ENCODE measurements around the gene PCSK7.

PCSK7 gene

DNA sequence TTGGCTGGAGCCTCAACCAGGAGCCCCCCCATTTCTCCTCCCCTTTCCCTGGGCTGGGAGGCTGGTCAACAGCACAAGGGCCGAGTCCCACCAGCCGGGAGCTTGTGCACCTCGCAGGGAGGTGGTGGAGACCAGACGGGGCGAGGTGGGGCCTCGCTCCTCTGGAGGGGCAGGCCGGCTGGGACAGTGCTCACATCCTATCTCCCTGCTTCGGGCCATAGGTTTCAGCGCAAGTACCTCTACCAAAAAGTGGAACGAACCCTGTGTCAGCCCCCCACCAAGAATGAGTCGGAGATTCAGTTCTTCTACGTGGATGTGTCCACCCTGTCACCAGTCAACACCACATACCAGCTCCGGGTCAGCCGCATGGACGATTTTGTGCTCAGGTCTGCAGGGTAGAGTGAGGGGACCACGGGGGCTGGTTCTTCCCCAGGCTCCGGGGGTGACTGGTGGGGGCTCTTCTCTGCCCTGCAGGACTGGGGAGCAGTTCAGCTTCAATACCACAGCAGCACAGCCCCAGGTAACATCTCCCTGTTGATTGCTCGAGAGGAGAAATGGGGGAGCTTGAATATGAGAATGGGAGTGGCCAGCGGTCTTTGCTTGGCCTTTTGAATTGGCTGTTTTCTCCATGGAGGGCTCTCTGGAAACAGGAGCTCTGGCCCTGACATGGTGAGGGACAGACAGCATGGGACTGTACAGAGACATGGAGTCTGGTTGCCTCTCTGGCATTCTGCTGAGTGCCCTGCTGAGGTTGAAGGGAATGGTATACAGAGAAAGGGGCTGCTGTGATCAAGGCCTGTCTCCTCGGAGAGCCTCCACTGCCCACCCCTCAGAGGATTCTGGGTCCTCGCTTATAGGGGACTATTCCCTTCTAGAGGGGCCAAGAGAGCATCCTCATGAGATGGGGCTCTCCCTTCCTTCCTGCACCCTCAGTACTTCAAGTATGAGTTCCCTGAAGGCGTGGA, 50.0 kb downstream of the PCSK7 start:
- FAIRE-seq: no peak

DNA sequence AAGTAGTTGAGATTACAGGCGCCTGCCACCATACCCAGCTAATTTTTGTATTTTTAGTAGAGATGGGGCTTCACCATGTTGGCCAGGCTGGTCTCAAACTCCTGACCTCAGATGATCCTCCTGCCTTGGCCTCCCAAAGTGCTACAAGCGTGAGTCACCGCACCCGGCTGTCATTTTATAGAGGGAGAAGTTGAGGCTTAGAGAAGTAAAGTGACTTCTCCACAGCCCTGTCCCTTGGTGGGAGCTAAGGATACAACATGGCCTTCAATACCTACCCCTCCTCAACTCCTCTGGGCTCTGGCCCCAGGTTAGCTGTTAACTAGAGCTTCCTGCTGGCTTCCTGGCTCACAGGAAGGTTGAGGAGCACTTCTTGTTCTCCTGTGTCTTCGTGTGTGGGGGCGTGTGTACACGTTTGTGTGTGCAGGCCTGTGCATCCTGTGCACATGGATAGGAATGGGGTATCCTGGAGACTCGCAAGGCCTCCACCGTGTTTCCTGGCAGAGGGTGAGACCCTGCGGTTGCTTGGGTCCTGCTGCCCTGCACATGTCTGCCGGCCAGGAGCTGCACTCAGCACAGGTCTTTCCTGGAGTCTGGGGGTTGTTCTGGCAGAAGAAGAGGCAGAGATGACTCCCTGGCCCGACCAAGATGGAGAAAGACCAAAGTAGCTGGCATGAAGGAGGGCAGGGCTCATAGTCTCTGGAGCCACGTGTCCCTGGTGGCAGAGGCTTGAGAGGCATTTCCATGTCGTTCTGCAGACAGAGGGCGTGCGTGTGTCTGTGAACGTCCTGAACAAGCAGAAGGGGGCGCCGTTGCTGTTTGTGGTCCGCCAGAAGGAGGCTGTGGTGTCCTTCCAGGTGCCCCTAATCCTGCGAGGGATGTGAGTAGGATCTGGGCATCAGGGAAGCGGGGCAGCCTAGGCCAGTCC, 51.0 kb downstream of the PCSK7 start:
- no peak for FAIRE-seq

DNA sequence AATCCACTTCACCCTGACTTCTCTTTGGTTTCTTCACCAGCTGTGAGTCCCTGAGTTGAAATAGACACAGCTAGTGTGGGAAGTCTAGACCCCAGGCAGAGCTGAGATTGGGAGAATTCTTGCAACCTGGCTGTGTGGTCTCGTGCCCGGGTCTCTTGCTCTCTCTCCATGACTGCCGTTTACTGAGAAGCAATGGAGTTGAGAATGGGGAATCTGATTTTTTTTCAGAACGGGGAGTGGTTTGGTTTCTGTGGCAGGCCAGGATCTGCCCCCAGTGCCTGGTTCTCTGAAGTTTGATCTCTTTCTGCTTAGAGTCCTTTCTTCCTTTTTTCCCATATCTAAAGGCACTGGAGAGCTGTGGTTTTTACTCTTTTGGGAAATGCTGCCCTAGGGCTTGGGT, 51.9 kb downstream of the PCSK7 start:
- FAIRE-seq: no peak

DNA sequence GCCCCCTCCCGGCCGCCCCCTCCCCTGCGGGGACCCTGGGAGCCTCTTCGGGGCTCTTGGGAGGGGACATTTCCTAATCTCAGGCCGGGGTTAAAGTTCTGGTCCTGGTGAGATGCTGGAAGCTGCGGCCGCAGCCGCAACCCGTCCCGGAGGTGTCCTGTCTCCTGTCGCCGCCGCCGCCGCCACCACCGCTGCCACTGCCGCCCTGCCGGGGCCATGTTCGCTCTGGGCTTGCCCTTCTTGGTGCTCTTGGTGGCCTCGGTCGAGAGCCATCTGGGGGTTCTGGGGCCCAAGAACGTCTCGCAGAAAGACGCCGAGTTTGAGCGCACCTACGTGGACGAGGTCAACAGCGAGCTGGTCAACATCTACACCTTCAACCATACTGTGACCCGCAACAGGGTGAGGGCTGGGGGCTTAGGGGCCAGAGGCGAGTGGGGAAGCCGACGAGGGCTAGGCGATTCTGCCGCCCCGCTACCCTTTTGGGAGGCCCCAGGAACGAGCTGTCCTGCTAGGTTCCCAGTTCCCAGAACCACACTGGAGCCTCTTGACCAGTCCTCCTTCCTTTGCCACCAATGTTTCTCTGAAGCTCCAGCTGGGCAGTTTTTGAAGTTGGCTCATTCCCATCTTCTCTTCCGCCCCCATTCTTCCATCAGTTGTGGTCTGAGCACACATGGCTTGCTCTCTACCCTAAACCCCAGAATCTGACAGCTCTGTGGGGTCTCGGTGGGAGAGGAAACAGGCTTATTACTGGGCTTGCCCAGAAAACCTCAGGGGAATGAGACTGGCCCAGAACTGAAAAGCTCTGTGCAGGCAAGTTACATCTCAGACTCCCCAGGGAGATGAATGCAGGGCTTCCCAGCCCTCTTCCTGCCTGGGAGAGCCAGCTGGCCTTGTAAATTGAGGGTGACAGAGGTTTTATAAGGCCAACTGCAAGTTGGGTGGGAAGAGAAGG, 52.5 kb downstream of the PCSK7 start:
- FAIRE-seq: no peak

DNA sequence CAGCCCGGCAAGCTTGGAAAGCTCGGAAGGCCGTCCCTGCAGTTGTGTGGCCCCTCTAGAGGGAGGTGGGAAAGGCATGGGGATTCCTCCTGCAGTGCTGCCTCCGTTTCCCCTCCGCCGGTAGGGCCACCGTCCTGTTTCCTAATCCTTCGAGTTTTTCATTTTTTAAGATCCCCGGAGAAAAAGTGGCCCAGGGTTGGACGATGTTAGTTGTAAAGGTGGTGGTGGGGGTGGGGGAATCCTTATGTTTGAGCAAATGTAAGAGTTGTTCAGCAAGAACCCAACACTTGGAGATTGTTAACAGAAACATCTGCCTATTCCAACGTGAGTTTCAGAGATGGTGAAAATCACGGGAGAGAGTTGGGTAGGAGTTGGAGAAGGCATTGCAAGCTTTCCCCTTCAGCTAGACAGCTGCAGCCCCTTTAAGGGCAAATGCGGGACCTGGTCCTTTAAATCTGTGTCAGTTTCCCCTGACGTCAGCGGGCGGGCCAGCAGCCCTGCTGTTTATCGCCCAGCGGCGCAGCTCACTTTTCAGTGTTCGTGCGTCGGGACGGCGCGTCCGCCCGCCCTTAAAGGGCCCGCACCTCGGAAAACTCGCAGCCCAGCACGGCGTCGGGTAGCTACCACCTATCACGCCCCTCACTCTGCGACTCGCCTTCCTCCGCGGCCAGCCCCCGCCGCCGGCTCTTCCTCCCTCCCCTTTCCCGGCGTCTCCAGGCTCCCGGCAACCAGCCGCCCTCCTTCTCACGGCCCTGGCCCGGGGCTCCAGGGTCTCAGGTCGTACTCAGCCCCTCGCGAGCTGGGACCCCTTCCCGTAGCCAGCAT, 53.5 kb downstream of the PCSK7 start, which contains the start of gene SIDT2:
SIDT2 (plus strand) TSS at position 534 of the 825 bp plus-strand sequence. CDS start 521 bp downstream, outside the sequence.
- peak; percentile 53 for FAIRE-seq

DNA sequence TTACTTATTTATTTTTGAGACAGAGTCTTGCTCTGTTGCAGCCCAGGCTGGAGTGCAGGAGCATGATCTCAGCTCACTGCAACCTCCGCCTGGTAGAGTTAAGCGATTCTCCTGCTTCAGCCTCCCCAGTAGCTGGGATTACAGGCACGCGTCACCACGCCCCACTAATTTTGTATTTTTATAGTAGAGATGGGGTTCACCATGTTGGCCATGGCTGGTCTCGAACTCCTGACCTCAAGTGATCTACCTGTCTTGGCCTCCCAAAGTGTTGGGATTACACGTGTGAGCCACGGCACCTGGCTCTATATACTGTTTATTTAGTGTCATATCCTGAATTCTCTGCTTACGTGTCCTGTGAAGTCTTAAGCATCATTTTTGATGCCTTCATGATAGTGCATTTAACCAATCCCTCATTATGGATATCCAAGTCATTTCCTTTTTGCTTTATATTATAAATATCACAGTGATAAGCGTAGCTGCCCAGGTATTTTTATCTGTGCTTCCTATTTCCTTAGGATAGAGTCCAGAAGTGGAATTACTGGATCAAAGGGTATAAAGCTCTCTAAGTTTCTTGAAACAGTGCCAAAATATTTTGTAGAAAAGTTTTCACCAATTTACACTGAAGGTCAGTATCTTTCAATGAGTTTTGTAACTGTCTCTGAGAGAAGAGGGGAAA, 54.2 kb downstream of the PCSK7 start:
- no peak for FAIRE-seq

DNA sequence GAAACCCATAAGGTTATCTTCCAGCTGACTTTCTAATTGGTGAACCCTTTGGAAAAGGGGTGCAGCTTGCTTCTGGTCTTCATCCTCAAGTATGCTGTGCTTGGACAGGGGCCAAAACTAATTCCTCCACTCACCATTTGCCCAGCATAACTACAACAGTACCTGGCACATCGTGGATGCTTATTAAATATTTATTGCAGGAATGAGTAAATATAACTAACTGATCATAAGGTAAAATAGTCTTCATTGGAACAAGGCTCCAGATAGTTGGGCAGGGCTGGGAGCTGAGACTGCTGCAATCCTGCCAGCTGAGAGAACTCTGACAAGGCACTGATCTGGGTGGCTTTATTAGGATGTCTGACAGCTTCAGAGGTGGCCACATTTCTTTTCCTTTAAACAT, 55.7 kb downstream of the PCSK7 start:
- FAIRE-seq: no peak

DNA sequence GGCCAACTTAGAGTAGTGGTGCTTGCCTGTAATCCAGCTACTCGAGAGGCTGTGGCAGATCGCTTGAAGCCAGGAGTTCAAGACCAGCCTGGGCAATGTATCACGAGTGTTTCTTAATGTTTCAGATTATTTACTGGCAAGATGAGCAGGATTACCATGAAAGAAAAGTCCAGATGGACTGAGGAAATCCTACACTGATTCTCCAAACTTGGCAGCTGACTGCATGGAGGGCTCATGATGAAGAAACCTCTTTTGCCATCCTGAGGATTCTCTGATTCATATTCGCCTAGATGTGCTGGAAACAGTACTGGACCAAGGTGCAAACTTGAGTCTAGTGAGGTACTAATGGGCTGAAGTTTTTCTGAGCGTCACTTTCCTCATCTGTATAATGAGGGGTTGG, 56.1 kb downstream of the PCSK7 start:
- FAIRE-seq: no peak

DNA sequence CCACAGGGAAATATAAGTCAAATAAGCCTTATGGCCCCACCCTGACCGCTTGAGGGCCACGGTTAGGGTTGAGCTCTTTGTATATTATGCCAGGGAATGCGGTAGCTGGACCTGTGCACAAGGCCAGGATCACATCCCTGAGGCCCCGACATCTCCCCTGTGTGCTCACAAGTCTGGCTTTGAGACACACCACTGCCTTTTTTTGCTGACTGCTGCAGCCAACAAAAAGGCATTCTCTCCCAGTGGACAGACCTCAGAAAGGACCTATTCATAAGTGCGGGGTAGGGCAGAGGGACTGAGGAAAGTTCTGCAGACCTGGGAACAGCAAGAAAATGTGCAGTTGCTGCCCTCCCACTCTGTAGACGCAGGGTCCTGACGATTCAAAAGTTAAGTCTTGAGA, 56.8 kb downstream of the PCSK7 start:
- FAIRE-seq: no peak

DNA sequence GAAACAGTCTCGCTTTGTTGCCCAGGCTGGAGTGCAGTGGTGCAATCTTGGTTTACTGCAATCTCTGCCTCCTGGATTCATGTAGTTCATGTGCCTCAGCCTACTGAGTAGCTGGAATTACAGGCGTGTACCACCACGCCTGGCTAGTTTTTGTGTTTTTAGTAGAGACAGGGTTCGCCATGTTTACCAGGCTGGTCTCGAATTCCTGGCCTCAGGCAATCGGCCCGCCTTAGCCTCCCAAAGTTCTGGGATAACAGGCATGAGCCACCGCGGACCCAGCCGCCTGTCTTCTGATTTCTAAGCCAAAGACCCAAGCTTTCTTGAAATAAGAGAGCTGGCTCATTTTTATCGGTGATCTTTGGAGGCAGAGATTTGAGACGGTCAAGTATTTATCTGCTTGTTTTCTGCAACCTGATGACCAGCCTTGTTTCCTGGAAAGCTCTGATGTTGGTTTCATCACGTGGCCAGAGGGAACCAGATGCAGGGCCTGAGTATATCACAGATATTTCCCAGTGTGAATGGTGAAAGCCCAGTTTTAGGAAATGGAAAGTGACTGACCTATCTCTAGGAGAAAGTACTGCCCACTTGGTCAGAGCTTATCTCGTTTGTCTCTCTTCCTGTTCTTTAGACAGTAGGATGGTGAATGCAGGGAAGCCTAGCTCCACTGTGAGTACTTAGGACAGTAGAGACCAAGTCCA, 59.0 kb downstream of the PCSK7 start:
- no peak for FAIRE-seq

DNA sequence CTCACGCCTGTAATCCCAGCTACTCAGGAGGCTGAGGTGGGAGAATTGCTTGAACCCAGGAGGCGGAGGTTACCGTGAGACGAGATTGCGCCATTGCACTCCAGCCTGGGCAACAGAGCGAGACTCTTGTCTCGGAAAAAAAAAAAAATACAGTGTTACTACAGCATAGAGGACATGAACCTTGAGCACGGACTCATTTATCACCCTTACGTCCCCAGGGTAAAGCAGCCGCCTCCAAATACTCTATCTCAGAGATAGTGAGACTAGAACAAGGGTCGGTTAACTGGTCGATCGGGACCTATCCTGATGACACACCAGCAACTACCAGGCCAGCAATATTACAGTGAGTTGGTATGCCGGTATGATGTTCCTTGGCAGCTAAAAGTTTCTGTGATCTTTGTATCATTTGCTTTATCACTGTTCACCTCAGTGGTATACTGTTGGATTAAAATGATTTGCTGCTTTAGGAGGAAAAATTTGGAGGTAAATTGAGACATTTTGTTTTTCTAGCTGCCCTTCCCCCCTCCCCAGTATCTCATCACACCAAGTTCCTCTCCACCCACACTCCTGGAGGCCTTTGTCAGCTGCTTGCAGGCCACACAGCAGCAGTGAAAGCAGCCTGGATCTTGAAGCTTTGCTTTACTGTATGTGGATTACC, 60.3 kb downstream of the PCSK7 start:
- FAIRE-seq: no peak

DNA sequence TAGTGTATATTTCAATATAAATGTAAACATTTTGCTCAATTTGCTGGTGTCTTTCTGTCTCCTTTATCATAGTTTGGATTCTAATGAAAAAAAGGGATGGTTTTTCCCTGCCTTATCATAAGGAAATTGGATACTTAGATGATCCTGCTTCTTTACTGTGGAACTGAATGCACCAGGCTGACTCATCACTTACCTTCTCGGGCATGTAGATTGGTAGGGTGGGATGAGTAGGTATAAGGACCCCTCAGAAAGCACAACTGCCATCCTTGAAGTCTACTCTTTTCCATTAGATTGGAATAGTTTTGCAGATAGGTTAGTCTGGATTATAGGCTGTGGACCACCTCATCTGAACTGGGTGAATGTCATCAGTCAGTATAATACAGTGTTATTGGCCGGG, 60.9 kb downstream of the PCSK7 start:
- no peak for FAIRE-seq

DNA sequence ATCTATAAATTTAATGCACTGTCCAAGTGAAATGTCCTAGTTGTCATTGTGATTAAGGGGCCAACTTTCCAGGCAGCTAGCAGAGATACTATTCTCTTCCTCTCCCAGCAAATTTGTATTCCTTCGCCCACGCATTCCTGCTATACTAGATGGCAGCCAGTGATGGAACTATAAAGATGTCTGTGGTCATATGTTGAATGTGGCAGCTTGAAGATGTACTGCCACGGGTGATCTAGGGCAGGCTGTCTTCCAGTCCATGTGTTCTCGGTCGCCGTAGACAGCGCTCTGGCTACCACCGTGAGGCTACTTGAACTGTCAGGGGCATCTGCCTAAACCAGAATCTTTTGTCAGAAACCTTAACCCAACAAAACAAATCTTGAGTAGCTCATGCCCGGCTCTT, 61.7 kb downstream of the PCSK7 start:
- no peak for FAIRE-seq

DNA sequence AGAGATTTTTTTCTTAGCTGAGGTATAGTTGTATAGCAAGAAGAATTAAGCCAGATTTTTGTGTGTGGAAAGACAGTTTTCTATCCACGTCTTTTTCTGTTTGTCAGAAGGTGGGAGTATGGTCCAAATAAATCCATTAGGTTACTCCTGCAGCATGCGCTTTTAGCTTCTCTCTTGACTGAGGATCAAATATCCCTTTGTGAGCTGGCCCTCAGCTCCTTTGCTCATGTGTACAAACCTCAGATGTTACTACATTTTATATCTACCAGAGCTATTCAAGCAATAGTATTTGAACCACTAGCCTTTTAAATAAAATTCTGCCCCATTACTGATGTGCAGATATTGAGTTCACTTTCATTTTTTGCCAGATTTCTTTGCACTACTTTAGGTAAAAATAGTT, 62.1 kb downstream of the PCSK7 start:
- FAIRE-seq: no peak

DNA sequence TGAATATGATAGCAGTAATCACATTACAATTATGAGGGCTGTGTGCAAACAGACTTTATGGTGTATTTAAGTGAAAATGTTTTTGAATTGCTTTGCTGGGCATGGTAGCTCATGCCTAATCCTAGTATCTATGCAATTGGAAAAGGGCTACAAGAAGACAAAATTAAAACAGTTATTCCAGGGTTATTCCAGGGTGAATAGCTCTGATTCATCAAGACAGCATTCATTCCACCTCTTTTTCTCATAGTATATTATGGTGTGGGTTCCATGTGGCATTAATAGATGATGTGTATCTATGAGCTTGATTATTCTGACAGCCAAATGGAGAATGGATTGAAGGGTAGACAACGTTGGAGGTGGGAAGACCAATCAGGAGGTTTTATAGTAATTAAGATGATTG, 65.4 kb downstream of the PCSK7 start:
- FAIRE-seq: no peak

DNA sequence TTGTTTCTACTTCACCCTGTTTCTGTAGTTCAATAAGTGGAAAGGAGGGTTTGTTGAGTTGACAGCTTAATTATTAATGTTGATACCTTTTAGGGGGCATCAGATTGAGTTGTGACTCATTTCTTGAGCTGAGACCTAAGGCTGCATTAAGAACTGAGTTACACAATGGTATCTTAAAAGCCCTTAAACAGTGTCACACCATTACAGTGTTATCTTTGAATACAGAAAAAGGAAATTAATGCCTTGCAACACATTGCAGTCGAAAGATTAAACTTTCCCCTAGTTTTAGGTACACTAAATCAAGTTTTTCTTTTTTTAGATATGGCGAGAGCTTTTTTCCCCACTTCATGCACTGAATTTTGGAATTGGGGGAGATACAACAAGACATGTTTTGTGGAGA, 71.0 kb downstream of the PCSK7 start:
- FAIRE-seq: no peak

DNA sequence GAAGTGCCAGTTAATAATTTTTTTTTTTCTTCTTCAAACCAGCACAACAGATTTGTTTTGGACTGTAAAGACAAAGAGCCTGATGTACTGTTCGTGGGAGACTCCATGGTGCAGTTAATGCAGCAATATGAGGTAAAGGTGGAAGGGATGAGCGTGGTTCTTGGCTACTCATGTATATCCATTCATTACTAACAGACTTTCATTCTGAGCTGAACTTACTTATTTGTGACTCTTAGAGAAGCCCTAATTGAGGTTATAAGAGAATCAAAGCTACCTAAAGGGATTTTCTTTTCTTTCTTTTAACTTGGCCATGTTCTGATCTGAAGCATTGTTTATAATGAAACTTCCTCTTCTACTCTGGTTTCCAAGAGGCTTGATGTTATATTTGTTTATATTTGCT, 72.0 kb downstream of the PCSK7 start:
- FAIRE-seq: no peak

DNA sequence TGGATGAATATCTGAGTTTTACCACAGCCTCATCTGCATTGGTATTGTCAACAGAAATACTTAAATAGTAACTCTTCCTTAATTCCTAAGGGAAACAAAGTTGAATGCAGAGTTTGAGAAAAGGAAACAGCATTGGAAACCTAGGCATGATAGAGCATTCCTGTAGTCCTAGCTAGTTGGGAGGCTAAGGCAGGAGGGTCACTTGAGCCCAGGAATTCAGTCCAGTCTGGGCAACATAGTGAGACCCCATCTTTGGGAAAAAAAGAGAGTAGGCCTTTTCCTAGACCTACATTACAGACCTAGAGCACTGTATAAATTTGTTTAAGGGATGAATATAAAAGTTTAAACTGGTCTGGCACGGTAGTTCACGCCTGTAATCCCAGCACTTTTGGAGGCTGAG, 74.4 kb downstream of the PCSK7 start:
- no peak for FAIRE-seq

DNA sequence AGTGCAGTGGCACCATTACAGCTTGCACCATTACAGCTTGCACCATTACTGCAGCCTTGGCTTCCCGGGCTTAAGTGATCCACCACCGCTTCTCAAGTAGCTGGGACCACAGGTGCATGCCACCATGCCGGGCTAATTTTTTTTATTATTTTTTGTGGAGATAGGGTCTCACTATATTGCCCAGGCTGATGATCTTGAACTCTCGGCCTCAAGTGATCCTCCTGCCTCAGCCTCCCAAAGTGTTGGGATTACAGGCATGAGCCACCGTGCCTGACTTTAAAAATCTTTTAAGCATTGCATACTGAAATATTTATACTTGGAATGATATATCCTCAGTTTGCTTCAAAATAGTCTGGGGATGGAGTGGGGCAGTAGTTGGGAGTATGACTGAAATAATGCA, 77.4 kb downstream of the PCSK7 start:
- no peak for FAIRE-seq
